Body of pancreas (tissue), 4 donors: Measurements from ENCODE around the gene CENPO. TPM values are rescaled to one million over a fixed set of nuclear protein-coding genes. Genes with fewer than 3 reads are reported as not detected.

Source experiments
- ATAC-seq: fragments of 150-250 bp; one replicate; pipeline ENCODE4 v1.9.1; 2016
- DNase-seq, 4 donors: peaks; one replicate each; pipeline ENCODE4 v3.0.0-alpha.2; 2019
- H3K27ac ChIP-seq, 4 donors: fragments of 200-600 bp; sonication (generic); 1 replicate in 3 of 4; 2 replicates in 1 of 4; pipeline versions ENCODE4 v1.5.1 to v1.6.1; 2016 to 2019; ENCODE audit warnings: mild to moderate bottlenecking in 1 of 4, mixed read lengths in 1 of 4, moderate library complexity in 1 of 4
- H3K27me3 ChIP-seq, 2 donors: fragments of 200-600 bp; sonication (generic); one replicate each; pipeline ENCODE4 v1.6.0; 2016; ENCODE audit warnings: mild to moderate bottlenecking in 1 of 2
- H3K36me3 ChIP-seq, 2 donors: fragments of 200-600 bp; sonication (generic); replicated peaks in 1 of 2; 2 replicates each; pipeline ENCODE4 v1.5.1; 2016; ENCODE audit warnings: low read depth in 2 of 2; ENCODE audit not compliant: insufficient read depth in 1 of 2
- H3K4me1 ChIP-seq: fragments of 200-600 bp; sonication (generic); one replicate; pipeline ENCODE4 v1.6.0; 2016
- H3K4me3 ChIP-seq, 2 donors: fragments of 200-600 bp; sonication (generic); 1 replicate in 1 of 2; 2 replicates in 1 of 2; pipeline ENCODE4 v1.5.1; 2016 to 2019
- H3K9me3 ChIP-seq, 3 donors: fragments of 200-600 bp; sonication (generic); 1 replicate in 2 of 3; 2 replicates in 1 of 3; pipeline ENCODE4 v1.5.1; 2016
- CTCF ChIP-seq, 7 experiments: fragments of 450-650 bp in 4 of 7; fragments of 200-600 bp in 3 of 7; sonication (generic) in 3 of 7; IDR thresholded peaks; one replicate each; pipeline ENCODE4 v1.5.1; 2016 to 2019; ENCODE audit warnings: antibody characterized with exemption in 7 of 7
- POLR2A ChIP-seq, 3 donors: fragments of 450-650 bp; IDR thresholded peaks; one replicate each; pipeline ENCODE4 v1.6.1; 2016; ENCODE audit warnings: antibody characterized with exemption in 3 of 3, mild to moderate bottlenecking in 2 of 3
- WGBS, 2 donors: methylation state at CpG; one replicate each; pipeline ENCODE4 v1.1.5; 2017; 5-methylcytosine and 5-hydroxymethylcytosine counted together
- intact Hi-C: fragments of 100-400 bp; cut with DNase I; formaldehyde crosslinking; loops from one replicate; pipeline ENCODE4 v1.15.1; 2023
- total RNA-seq, 2 donors: library from RNA; depleted of rRNA; stranded (reverse); fragments of >200 nt; gene quantifications; one replicate each; pipeline ENCODE4 v1.1.0, GENCODE V29; 2016

CENPO gene
- 1 to 10 TPM; 2.0 to 2.6 TPM for total RNA-seq

- WGBS, 2 donors, result 1% methylated on average over 30 to 69 of the region's 74 CpGs
- TF ChIP-seq CTCF (IDR thresholded peaks at IDR 0.05), result peak; percentile 49 to 90 (median 70)
- peak; percentile 58 to 88 (median 87) for TF ChIP-seq POLR2A (IDR thresholded peaks at IDR 0.05)
- Histone ChIP-seq H3K4me1 (peaks cover 15% of the 10 kb centered on the region), H3K4me3 (peak within 1 kb of the TSS; percentile 65 to 94), H3K27ac (peak within 1 kb of the TSS; percentile 98 to 100 (median 98)), H3K36me3 (no peaks in the 10 kb centered on the region), H3K9me3 (no peaks in the 10 kb centered on the region), H3K27me3 (no peaks in the 10 kb centered on the region)
- ATAC-seq (peak; percentile 96), DNase-seq (peak; percentile 96 to 98 (median 98))
- intact Hi-C loops, result no loop called here
Measured at GRCh38 chr2:24792874-24793760, at the start of gene CENPO, which contains the start of gene PTRHD1. TSS of gene CENPO (plus strand) at chr2:24793425. CDS start at chr2:24793920, 495 bp downstream. TSS of gene PTRHD1 (minus strand) at chr2:24793391. CDS start at chr2:24793377, 14 bp downstream.

- Histone ChIP-seq H3K36me3 (peaks cover 0 to 2% of the 10 kb centered on the region in 2 donors), H3K9me3 (no peaks in the 10 kb centered on the region), H3K4me3 (no peak overlapping the region), H3K27ac (no peak overlapping the region), H3K4me1 (no peaks in the 10 kb centered on the region), H3K27me3 (no peaks in the 10 kb centered on the region)
- DNase-seq (no peak), ATAC-seq (no peak)
- WGBS, 2 donors, result 69 to 84% methylated on average over 3 of the region's 3 CpGs
- intact Hi-C loops, result no loop called here
- TF ChIP-seq POLR2A (IDR thresholded peaks at IDR 0.05), result no peak
- TF ChIP-seq CTCF (IDR thresholded peaks at IDR 0.05), result no peak
Measured at GRCh38 chr2:24743924-24744323, 49.3 kb upstream of the CENPO start.

GRCh38 chr2:24744356-24744755, 48.9 kb upstream of the CENPO start:
- no peaks in the 10 kb centered on the region for H3K9me3 ChIP-seq
- ATAC-seq (no peak), DNase-seq (no peak)
- H3K27me3 ChIP-seq, result no peaks in the 10 kb centered on the region
- intact Hi-C loops, result no loop called here
- no peak for TF ChIP-seq POLR2A (IDR thresholded peaks at IDR 0.05)
- TF ChIP-seq CTCF (IDR thresholded peaks at IDR 0.05), result no peak
- H3K27ac ChIP-seq, result no peak overlapping the region
- H3K4me1 ChIP-seq, result no peaks in the 10 kb centered on the region
- H3K36me3 ChIP-seq, result peaks cover 0 to 4% of the 10 kb centered on the region in 2 donors
- 57 to 60% methylated on average over 1 of the region's 1 CpG for whole genome bisulfite sequencing, 2 donors
- no peak overlapping the region for H3K4me3 ChIP-seq

GRCh38 chr2:24745825-24746224, 47.4 kb upstream of the CENPO start:
- WGBS, 2 donors, result 79 to 91% methylated on average over 2 of the region's 2 CpGs
- DNase-seq (no peak), ATAC-seq (no peak)
- Histone ChIP-seq H3K9me3 (no peaks in the 10 kb centered on the region), H3K4me1 (no peaks in the 10 kb centered on the region), H3K27ac (no peak overlapping the region), H3K36me3 (peaks cover 0 to 4% of the 10 kb centered on the region in 2 donors), H3K27me3 (no peaks in the 10 kb centered on the region), H3K4me3 (no peak overlapping the region)
- intact Hi-C loops, result no loop called here
- TF ChIP-seq POLR2A (IDR thresholded peaks at IDR 0.05), result no peak
- no peak for TF ChIP-seq CTCF (IDR thresholded peaks at IDR 0.05)
